Measurements from ENCODE around the gene CALHM5.

DNA sequence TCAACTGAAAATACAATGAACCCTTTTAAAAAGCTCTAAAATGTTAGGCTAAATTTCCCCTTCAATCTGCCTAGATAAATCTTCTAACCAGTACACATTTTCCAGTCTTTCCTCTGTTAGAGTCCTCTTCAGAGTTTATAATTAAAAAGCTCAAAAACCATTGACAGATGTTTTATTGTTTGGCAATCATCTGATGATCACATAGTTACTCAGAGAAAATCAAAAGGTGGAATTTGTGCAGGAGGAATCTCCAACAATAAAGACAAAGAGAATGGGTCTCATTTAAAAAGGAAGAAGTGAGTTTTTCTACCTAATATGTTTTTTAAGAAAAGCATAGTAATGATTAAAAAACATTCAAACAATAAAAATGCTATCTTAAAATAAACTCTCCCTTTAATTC is 31.0 kb downstream of the CALHM5 start:
- TF ChIP-seq ZFP3 (CRISPR knock-in tag; IDR thresholded peaks at IDR 0.05) = no peak
- no peak for TF ChIP-seq ZNF70 (CRISPR knock-in tag; IDR thresholded peaks at IDR 0.05)
- no peak for TF ChIP-seq ARNTL (CRISPR knock-in tag; IDR thresholded peaks at IDR 0.05; ENCODE audit: borderline replicate concordance, low read depth)
- TF ChIP-seq RARB (CRISPR knock-in tag; IDR thresholded peaks at IDR 0.05) = no peak
- no peak for TF ChIP-seq ZFP30 (CRISPR knock-in tag; IDR thresholded peaks at IDR 0.05)
- TF ChIP-seq, protein P1, sequence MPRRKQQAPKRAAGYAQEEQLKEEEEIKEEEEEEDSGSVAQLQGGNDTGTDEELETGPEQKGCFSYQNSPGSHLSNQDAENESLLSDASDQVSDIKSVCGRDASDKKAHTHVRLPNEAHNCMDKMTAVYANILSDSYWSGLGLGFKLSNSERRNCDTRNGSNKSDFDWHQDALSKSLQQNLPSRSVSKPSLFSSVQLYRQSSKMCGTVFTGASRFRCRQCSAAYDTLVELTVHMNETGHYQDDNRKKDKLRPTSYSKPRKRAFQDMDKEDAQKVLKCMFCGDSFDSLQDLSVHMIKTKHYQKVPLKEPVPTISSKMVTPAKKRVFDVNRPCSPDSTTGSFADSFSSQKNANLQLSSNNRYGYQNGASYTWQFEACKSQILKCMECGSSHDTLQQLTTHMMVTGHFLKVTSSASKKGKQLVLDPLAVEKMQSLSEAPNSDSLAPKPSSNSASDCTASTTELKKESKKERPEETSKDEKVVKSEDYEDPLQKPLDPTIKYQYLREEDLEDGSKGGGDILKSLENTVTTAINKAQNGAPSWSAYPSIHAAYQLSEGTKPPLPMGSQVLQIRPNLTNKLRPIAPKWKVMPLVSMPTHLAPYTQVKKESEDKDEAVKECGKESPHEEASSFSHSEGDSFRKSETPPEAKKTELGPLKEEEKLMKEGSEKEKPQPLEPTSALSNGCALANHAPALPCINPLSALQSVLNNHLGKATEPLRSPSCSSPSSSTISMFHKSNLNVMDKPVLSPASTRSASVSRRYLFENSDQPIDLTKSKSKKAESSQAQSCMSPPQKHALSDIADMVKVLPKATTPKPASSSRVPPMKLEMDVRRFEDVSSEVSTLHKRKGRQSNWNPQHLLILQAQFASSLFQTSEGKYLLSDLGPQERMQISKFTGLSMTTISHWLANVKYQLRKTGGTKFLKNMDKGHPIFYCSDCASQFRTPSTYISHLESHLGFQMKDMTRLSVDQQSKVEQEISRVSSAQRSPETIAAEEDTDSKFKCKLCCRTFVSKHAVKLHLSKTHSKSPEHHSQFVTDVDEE (CRISPR knock-in tag; IDR thresholded peaks at IDR 0.05) = no peak
- TF ChIP-seq BACH2 (CRISPR knock-in tag; IDR thresholded peaks at IDR 0.05; ENCODE audit: borderline replicate concordance) = no peak
- TF ChIP-seq ZNF8 (CRISPR knock-in tag; IDR thresholded peaks at IDR 0.05) = no peak
- TF ChIP-seq ESRRG (CRISPR knock-in tag; IDR thresholded peaks at IDR 0.05) = no peak
- TF ChIP-seq, protein P2, sequence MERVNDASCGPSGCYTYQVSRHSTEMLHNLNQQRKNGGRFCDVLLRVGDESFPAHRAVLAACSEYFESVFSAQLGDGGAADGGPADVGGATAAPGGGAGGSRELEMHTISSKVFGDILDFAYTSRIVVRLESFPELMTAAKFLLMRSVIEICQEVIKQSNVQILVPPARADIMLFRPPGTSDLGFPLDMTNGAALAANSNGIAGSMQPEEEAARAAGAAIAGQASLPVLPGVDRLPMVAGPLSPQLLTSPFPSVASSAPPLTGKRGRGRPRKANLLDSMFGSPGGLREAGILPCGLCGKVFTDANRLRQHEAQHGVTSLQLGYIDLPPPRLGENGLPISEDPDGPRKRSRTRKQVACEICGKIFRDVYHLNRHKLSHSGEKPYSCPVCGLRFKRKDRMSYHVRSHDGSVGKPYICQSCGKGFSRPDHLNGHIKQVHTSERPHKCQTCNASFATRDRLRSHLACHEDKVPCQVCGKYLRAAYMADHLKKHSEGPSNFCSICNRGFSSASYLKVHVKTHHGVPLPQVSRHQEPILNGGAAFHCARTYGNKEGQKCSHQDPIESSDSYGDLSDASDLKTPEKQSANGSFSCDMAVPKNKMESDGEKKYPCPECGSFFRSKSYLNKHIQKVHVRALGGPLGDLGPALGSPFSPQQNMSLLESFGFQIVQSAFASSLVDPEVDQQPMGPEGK (CRISPR knock-in tag; IDR thresholded peaks at IDR 0.05; ENCODE audit: borderline replicate concordance) = no peak
- TF ChIP-seq TCF4 (CRISPR knock-in tag; IDR thresholded peaks at IDR 0.05; ENCODE audit: borderline replicate concordance) = no peak
- TF ChIP-seq, protein P3, sequence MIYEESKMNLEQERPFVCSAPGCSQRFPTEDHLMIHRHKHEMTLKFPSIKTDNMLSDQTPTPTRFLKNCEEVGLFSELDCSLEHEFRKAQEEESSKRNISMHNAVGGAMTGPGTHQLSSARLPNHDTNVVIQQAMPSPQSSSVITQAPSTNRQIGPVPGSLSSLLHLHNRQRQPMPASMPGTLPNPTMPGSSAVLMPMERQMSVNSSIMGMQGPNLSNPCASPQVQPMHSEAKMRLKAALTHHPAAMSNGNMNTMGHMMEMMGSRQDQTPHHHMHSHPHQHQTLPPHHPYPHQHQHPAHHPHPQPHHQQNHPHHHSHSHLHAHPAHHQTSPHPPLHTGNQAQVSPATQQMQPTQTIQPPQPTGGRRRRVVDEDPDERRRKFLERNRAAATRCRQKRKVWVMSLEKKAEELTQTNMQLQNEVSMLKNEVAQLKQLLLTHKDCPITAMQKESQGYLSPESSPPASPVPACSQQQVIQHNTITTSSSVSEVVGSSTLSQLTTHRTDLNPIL (CRISPR knock-in tag; IDR thresholded peaks at IDR 0.05; ENCODE audit: low read depth) = no peak
- TF ChIP-seq PPARA (CRISPR knock-in tag; IDR thresholded peaks at IDR 0.05; ENCODE audit: borderline replicate concordance) = no peak
- no peak for TF ChIP-seq CSDC2 (CRISPR knock-in tag; IDR thresholded peaks at IDR 0.05)

All from SK-N-SH treated with all-trans-retinoic acid at 6 μM for 48 hours (cell line).